Panc1 (cell line): ENCODE data around the gene CYB5R4.

Experiments used
- POLR2AphosphoS5 ChIP-seq: IDR thresholded peaks from 2 replicates; pipeline ENCODE4 v1.6.1; 2012; ENCODE audit warnings: mild to moderate bottlenecking, low read depth, low read length, moderate library complexity
- TF ChIP-seq, protein P1 (sequence below): fragments of 450-650 bp; IDR thresholded peaks from 2 replicates; pipeline ENCODE4 v1.5.1; 2017; ENCODE audit warnings: mild to moderate bottlenecking
- TF ChIP-seq, protein P2 (sequence below), 2 experiments: IDR thresholded peaks; 2 replicates each; pipeline ENCODE4 v1.6.1; 2011 to 2012; ENCODE audit warnings: low read depth in 2 of 2, control low read depth in 1 of 2, low read length in 1 of 2, mild to moderate bottlenecking in 1 of 2, moderate library complexity in 1 of 2; ENCODE audit not compliant: insufficient read depth in 1 of 2

- TF ChIP-seq, protein P1, sequence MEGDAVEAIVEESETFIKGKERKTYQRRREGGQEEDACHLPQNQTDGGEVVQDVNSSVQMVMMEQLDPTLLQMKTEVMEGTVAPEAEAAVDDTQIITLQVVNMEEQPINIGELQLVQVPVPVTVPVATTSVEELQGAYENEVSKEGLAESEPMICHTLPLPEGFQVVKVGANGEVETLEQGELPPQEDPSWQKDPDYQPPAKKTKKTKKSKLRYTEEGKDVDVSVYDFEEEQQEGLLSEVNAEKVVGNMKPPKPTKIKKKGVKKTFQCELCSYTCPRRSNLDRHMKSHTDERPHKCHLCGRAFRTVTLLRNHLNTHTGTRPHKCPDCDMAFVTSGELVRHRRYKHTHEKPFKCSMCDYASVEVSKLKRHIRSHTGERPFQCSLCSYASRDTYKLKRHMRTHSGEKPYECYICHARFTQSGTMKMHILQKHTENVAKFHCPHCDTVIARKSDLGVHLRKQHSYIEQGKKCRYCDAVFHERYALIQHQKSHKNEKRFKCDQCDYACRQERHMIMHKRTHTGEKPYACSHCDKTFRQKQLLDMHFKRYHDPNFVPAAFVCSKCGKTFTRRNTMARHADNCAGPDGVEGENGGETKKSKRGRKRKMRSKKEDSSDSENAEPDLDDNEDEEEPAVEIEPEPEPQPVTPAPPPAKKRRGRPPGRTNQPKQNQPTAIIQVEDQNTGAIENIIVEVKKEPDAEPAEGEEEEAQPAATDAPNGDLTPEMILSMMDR, result no peak
- TF ChIP-seq POLR2AphosphoS5, result no peak
- TF ChIP-seq, protein P2, sequence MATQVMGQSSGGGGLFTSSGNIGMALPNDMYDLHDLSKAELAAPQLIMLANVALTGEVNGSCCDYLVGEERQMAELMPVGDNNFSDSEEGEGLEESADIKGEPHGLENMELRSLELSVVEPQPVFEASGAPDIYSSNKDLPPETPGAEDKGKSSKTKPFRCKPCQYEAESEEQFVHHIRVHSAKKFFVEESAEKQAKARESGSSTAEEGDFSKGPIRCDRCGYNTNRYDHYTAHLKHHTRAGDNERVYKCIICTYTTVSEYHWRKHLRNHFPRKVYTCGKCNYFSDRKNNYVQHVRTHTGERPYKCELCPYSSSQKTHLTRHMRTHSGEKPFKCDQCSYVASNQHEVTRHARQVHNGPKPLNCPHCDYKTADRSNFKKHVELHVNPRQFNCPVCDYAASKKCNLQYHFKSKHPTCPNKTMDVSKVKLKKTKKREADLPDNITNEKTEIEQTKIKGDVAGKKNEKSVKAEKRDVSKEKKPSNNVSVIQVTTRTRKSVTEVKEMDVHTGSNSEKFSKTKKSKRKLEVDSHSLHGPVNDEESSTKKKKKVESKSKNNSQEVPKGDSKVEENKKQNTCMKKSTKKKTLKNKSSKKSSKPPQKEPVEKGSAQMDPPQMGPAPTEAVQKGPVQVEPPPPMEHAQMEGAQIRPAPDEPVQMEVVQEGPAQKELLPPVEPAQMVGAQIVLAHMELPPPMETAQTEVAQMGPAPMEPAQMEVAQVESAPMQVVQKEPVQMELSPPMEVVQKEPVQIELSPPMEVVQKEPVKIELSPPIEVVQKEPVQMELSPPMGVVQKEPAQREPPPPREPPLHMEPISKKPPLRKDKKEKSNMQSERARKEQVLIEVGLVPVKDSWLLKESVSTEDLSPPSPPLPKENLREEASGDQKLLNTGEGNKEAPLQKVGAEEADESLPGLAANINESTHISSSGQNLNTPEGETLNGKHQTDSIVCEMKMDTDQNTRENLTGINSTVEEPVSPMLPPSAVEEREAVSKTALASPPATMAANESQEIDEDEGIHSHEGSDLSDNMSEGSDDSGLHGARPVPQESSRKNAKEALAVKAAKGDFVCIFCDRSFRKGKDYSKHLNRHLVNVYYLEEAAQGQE (IDR thresholded peaks at IDR 0.05; ENCODE audit: insufficient read depth in 1 of 2, low read depth in 2 of 2, low read length in 1 of 2), result no peak
Measured at GRCh38 chr6:83891586-83891985, 32.1 kb downstream of the CYB5R4 start.
